ENCODE measurements around the gene DCHS2.

The DCHS2 gene

DNA sequence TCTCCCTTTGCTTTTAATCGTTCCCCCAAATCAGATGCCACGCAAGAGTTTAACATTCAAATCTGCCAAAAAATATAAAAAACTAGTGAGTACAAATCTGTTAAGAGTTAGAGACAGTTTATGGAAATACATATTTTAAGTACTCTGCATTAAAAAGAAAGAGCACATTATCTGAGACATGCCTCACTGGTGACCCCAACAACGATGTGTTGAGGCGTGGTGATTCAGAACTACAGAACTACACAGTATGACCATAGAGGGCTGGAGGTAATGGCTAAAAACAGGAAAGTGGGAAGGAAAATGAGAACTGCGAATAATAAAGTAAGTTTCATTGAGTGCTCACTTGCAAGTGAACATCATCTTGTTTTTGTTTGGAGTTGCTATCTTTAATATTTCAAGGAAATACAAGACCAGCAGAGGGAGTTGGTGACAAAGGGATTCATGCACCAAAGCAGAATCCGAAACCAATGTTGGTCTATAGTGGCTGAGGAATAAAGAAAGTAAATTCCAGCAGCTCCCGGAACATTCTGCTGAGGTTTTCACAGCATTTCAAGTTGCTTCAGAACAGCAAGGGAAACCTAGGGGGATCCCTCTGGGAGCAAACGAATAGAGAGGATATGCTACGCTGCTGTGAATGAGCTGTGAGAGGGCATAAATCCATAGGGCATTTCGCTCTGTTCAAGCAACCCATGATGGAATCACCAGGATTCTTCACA, 92.2 kb downstream of the DCHS2 start:
- Histone ChIP-seq H3K4me3 (ENCODE audit: insufficient read length, low read depth) (no peak overlapping the region), H3K9me3 (ENCODE audit: insufficient read depth, low read length) (no peaks in the 10 kb centered on the region; the same call in 1 of the 2 replicates), H3K27me3 (ENCODE audit: insufficient read depth, insufficient read length) (no peaks in the 10 kb centered on the region), H3K4me1 (ENCODE audit: insufficient read depth, insufficient read length) (no peaks in the 10 kb centered on the region), H3K36me3 (ENCODE audit: insufficient read depth, insufficient read length, low read length) (no peaks in the 10 kb centered on the region), H3K9ac (ENCODE audit: insufficient read length, low read depth) (no peak overlapping the region)
- DNase-seq (ENCODE audit: low read depth, low spot score), result no peak
- TF ChIP-seq YY1 (IDR thresholded peaks at IDR 0.05; ENCODE audit: insufficient read depth, insufficient read length) (no peak), ZNF274 (IDR thresholded peaks at IDR 0.05; ENCODE audit: low read depth, low read length) (no peak), SUZ12 (IDR thresholded peaks at IDR 0.05; ENCODE audit: extremely low read depth, insufficient read depth, insufficient read length) (no peak)

DNA sequence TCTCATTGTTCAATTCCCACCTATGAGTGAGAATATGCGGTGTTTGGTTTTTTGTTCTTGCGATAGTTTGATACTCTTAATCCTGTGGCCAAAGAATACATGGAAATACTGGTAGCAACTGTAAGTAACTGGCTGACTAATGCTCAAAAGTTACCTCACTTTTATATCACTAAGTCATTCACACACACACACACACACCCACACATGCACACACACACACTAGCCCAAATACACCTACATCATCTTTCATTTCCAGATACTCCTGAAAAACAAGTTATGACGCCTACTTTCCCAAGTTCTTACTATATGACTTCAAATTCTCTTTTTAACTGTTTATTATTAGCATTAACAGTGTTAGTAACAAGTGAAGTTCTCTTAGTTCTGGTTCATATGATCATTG, 101.3 kb downstream of the DCHS2 start:
- Histone ChIP-seq H3K9ac (ENCODE audit: insufficient read length, low read depth) (no peak overlapping the region), H3K36me3 (ENCODE audit: insufficient read depth, insufficient read length, low read length) (no peaks in the 10 kb centered on the region), H3K4me3 (ENCODE audit: insufficient read length, low read depth) (no peak overlapping the region), H3K9me3 (ENCODE audit: insufficient read depth, low read length) (no peaks in the 10 kb centered on the region), H3K27me3 (ENCODE audit: insufficient read depth, insufficient read length) (no peaks in the 10 kb centered on the region), H3K4me1 (ENCODE audit: insufficient read depth, insufficient read length) (no peaks in the 10 kb centered on the region)
- no peak for DNase-seq (ENCODE audit: low read depth, low spot score)
- TF ChIP-seq YY1 (IDR thresholded peaks at IDR 0.05; ENCODE audit: insufficient read depth, insufficient read length) (no peak), SUZ12 (IDR thresholded peaks at IDR 0.05; ENCODE audit: extremely low read depth, insufficient read depth, insufficient read length) (no peak), ZNF274 (IDR thresholded peaks at IDR 0.05; ENCODE audit: low read depth, low read length) (no peak)

DNA sequence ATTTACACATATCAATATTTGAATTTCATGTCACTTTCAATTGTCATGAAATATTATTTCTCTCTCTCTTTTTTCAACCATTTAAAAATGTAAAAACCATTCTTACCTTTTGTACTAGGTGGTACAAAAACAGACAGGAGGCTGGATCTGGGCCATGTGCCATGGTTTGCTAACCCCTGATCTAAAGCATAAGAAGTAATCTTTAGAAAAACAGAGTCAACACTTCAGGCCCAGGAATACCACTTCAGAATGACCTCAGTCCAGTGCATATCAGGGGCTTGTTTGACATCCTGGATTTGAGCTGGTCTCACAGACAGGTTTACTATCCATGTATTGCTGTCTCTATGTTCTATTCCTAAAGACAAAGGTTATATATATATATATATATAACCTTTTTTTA, 102.5 kb downstream of the DCHS2 start:
- no peak for TF ChIP-seq SUZ12 (IDR thresholded peaks at IDR 0.05; ENCODE audit: extremely low read depth, insufficient read depth, insufficient read length)
- no peak for TF ChIP-seq YY1 (IDR thresholded peaks at IDR 0.05; ENCODE audit: insufficient read depth, insufficient read length)
- TF ChIP-seq ZNF274 (IDR thresholded peaks at IDR 0.05; ENCODE audit: low read depth, low read length), result no peak
- Histone ChIP-seq H3K9me3 (ENCODE audit: insufficient read depth, low read length) (no peaks in the 10 kb centered on the region), H3K4me3 (ENCODE audit: insufficient read length, low read depth) (no peak overlapping the region), H3K27me3 (ENCODE audit: insufficient read depth, insufficient read length) (no peaks in the 10 kb centered on the region), H3K9ac (ENCODE audit: insufficient read length, low read depth) (no peak overlapping the region), H3K4me1 (ENCODE audit: insufficient read depth, insufficient read length) (no peaks in the 10 kb centered on the region), H3K36me3 (ENCODE audit: insufficient read depth, insufficient read length, low read length) (no peaks in the 10 kb centered on the region)
- no peak for DNase-seq (ENCODE audit: low read depth, low spot score)

DNA sequence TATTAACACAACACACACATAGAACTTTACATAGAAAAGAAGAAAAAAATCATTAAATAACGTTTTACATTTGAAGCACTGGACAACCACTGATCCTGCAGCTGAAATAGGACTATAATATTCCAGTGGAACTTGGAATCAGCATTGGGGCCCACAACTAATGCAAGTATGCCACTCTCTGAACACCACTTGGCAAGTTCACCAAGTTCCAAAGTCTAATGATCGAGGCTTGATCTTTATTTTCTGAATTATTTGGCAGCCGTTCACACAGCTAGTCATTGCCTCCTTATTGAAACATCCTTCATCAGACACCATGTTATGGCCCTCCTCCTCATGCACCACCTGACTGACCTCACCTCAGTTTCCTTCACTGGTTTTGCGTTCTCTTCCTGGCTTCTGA, 107.6 kb downstream of the DCHS2 start:
- Histone ChIP-seq H3K27me3 (ENCODE audit: insufficient read depth, insufficient read length) (no peaks in the 10 kb centered on the region), H3K9me3 (ENCODE audit: insufficient read depth, low read length) (no peaks in the 10 kb centered on the region), H3K4me1 (ENCODE audit: insufficient read depth, insufficient read length) (no peaks in the 10 kb centered on the region), H3K9ac (ENCODE audit: insufficient read length, low read depth) (no peak overlapping the region), H3K4me3 (ENCODE audit: insufficient read length, low read depth) (no peak overlapping the region), H3K36me3 (ENCODE audit: insufficient read depth, insufficient read length, low read length) (no peaks in the 10 kb centered on the region)
- DNase-seq (ENCODE audit: low read depth, low spot score), result no peak
- TF ChIP-seq SUZ12 (IDR thresholded peaks at IDR 0.05; ENCODE audit: extremely low read depth, insufficient read depth, insufficient read length) (no peak), YY1 (IDR thresholded peaks at IDR 0.05; ENCODE audit: insufficient read depth, insufficient read length) (no peak)

DNA sequence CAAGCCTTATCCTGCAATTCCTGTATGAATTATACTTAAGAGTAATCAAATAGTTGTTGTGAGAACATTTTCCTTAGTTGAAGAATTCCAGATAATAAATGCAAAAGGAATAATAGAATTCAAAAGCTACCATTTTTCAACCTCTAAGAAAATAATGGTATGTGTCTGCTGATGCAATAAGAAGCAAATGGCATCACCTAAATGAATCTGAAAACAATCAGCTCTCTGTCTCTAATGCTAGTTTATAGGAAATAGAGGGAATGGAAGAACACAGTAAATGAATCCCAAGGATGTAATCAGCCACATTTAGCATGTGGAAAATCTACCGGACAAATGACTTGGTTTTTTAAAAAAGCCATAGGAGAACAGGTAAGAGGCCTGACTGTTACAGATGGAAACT, 115.1 kb downstream of the DCHS2 start:
- no peak overlapping the region for H3K9ac ChIP-seq (ENCODE audit: insufficient read length, low read depth)
- H3K9me3 ChIP-seq (ENCODE audit: insufficient read depth, low read length), result no peaks in the 10 kb centered on the region
- H3K27me3 ChIP-seq (ENCODE audit: insufficient read depth, insufficient read length), result no peaks in the 10 kb centered on the region
- H3K4me1 ChIP-seq (ENCODE audit: insufficient read depth, insufficient read length), result no peaks in the 10 kb centered on the region
- DNase-seq (ENCODE audit: low read depth, low spot score), result no peak
- no peaks in the 10 kb centered on the region for H3K36me3 ChIP-seq (ENCODE audit: insufficient read depth, insufficient read length, low read length)
- no peak for TF ChIP-seq ZNF274 (IDR thresholded peaks at IDR 0.05; ENCODE audit: low read depth, low read length)
- TF ChIP-seq YY1 (IDR thresholded peaks at IDR 0.05; ENCODE audit: insufficient read depth, insufficient read length), result no peak
- TF ChIP-seq SUZ12 (IDR thresholded peaks at IDR 0.05; ENCODE audit: extremely low read depth, insufficient read depth, insufficient read length), result no peak
- no peak overlapping the region for H3K4me3 ChIP-seq (ENCODE audit: insufficient read length, low read depth)

DNA sequence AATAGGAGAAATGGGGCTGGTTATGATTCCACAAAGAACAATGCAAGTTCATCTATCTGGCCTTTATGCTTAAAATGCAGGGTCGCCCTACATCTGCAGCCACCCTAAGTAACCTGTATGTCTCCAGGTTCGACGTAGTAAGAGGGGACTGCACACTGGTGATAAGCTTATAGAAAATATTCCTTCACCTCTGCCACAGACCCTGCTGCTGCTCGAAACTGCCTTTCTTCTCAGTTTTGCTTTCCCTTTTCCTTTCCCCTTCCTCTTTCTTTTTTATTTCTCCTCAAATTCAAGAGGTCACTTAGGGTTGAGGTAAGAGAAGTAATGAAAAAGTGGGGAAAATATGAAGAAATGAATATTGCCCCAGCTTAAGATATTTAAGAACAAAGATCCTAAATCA, 123.5 kb downstream of the DCHS2 start:
- no peaks in the 10 kb centered on the region for H3K9me3 ChIP-seq (ENCODE audit: insufficient read depth, low read length)
- H3K27me3 ChIP-seq (ENCODE audit: insufficient read depth, insufficient read length), result no peaks in the 10 kb centered on the region
- no peaks in the 10 kb centered on the region for H3K36me3 ChIP-seq (ENCODE audit: insufficient read depth, insufficient read length, low read length)
- no peak for DNase-seq (ENCODE audit: low read depth, low spot score)
- no peak overlapping the region for H3K4me3 ChIP-seq (ENCODE audit: insufficient read length, low read depth)
- H3K9ac ChIP-seq (ENCODE audit: insufficient read length, low read depth), result no peak overlapping the region
- no peaks in the 10 kb centered on the region for H3K4me1 ChIP-seq (ENCODE audit: insufficient read depth, insufficient read length)
- TF ChIP-seq YY1 (IDR thresholded peaks at IDR 0.05; ENCODE audit: insufficient read depth, insufficient read length), result no peak
- TF ChIP-seq SUZ12 (IDR thresholded peaks at IDR 0.05; ENCODE audit: extremely low read depth, insufficient read depth, insufficient read length), result no peak
- no peak for TF ChIP-seq ZNF274 (IDR thresholded peaks at IDR 0.05; ENCODE audit: low read depth, low read length)

DNA sequence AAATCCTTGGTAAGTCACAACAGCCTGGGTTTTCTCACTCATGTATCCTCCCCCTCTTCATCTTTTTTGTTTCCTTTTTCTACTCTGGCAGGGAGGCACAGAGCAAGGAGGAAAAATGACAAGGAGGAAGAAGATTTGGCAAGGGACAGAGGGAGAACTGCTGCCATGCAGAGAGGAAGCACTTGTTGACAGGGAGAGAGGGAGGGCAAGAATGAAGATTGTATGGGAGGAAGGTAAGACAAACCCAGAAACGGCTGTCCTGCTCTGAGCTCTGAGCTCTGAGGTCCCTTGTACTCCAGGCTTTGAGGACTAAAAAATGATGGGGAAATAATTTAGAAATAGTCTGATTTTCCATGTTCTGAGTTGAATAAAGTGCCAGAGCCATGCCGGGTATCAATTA, 123.9 kb downstream of the DCHS2 start:
- Histone ChIP-seq H3K36me3 (ENCODE audit: insufficient read depth, insufficient read length, low read length) (no peaks in the 10 kb centered on the region), H3K27me3 (ENCODE audit: insufficient read depth, insufficient read length) (no peaks in the 10 kb centered on the region), H3K9me3 (ENCODE audit: insufficient read depth, low read length) (no peaks in the 10 kb centered on the region), H3K4me3 (ENCODE audit: insufficient read length, low read depth) (no peak overlapping the region), H3K9ac (ENCODE audit: insufficient read length, low read depth) (no peak overlapping the region), H3K4me1 (ENCODE audit: insufficient read depth, insufficient read length) (no peaks in the 10 kb centered on the region)
- DNase-seq (ENCODE audit: low read depth, low spot score), result no peak
- TF ChIP-seq ZNF274 (IDR thresholded peaks at IDR 0.05; ENCODE audit: low read depth, low read length), result no peak
- TF ChIP-seq YY1 (IDR thresholded peaks at IDR 0.05; ENCODE audit: insufficient read depth, insufficient read length), result no peak
- TF ChIP-seq SUZ12 (IDR thresholded peaks at IDR 0.05; ENCODE audit: extremely low read depth, insufficient read depth, insufficient read length), result no peak

All from NT2/D1 (cell line).